ENCODE results near the gene PGGHG.

DNA sequence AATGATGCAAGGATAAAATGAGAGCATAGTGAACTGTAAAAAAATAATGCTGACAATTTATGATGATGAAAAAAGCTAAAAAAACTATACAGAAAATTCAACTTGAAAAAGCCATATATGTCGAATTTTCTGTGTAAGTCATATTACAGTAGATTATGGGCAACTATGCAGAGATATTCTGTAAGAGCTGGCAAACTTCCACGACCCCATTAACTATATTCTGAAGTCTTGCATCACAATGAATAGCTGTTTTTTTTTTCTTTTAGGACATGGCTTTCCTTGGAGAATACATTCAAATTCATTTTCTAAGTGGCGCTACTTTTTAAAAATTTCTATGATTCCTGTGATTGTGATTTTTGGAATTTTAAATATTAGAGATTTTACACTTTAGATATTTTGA is 33.8 kb upstream of the PGGHG start:
- TF ChIP-seq, protein P1, sequence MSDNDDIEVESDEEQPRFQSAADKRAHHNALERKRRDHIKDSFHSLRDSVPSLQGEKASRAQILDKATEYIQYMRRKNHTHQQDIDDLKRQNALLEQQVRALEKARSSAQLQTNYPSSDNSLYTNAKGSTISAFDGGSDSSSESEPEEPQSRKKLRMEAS (IDR thresholded peaks at IDR 0.05): no peak
- no peak for TF ChIP-seq CREB1 (IDR thresholded peaks at IDR 0.05; ENCODE audit: low read depth)
- no peak for TF ChIP-seq TAF1 (IDR thresholded peaks at IDR 0.05; ENCODE audit: low read depth)
